ENCODE data around the gene KRTAP5-1.

The KRTAP5-1 gene

DNA sequence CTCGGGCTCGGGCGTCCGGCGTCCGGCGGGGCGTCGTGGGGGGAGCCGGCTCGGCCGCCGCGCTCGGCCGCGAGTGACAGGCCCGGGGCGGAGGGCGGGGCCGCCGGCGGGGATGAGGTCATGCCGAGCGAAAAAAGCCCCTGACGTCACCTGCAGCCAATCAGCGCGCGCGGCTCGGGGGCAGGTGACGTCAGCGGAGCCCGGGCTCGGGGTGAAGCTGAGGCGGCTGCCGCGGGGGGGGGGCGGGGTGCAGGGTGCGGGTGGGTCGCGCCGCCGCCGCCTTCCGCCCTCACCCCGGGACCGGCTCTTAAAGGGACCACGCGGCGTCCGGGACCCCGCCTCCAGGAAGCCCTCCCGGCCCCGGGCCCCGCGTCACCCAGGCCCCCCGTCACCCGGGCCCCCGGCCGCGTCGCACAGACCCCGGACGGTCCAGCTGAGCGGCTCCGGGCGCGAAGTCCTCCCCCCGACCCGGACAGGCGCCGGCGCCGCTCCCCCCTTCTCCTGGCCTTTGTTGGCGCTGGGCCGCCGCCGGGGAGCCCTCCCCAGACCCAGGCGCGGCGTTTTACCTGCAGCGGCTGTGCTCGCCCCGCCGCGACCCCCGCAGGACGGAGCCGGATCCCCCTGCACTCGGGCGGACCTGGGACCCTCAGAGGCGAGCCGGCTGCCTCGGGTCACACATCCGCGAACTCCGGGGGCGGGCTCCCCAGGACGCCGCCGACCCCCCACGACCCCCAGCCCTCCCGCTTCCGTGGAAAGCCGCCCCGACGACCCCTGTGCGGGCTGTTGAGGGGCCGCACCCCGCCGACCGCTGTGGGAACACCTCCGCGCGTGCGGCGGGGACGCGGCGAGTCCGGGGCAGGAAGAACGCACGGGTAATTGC is 12.6 kb downstream of the KRTAP5-1 start, which contains the start of gene DUSP8:
Gene DUSP8, minus strand, starts transcription at position 75 of the 880 bp plus-strand sequence. CDS start 6,445 bp downstream, outside the sequence.
- no peaks in the 10 kb centered on the region for H3K9me3 ChIP-seq (ENCODE audit: control insufficient read depth, insufficient read depth, low read length)
- no peaks in the 10 kb centered on the region for H3K36me3 ChIP-seq (ENCODE audit: control insufficient read depth, insufficient read depth, low read length)
- no peak for DNase-seq (ENCODE audit: low read depth, low spot score)
- H3K27me3 ChIP-seq (ENCODE audit: control insufficient read depth, insufficient read depth, low read length), result peaks cover 17% of the 10 kb centered on the region
- WGBS (ENCODE audit: insufficient coverage, insufficient read length), result no CpG with 5 or more reads among the region's 124 CpGs
- peaks cover 22% of the 10 kb centered on the region for H3K4me1 ChIP-seq (ENCODE audit: control insufficient read depth, insufficient read depth, low read length)
- peak within 1 kb of the TSS; percentile 49; the same call in 1 of the 2 replicates for H3K4me3 ChIP-seq (ENCODE audit: low read length)
- no peak within 1 kb of the TSS for H3K27ac ChIP-seq (ENCODE audit: low read length)

DNA sequence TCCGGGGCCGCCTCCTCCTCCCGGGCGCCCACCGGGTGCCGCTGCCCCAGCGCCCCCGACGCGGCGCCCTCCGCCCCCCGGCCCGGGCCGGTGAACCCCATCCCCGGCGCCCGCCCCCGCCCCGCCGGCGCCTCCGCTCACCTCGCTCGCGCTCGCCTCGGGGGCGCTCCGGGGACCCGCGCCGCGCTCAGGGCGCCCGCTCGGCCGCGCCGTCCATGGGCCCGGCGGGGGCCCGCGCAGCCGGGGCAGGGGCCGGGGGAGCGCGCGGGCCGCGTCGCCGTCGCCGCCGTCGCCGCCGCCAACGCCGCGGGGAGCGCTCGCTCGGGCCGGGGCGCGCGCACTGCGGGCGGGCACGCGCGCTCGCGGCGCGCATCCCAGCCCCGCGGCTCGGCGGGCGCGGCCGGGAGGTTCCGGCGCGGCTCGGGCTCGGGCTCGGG is 13.3 kb downstream of the KRTAP5-1 start:
- Histone ChIP-seq H3K27me3 (ENCODE audit: control insufficient read depth, insufficient read depth, low read length) (peaks cover 17% of the 10 kb centered on the region), H3K4me1 (ENCODE audit: control insufficient read depth, insufficient read depth, low read length) (peaks cover 22% of the 10 kb centered on the region), H3K27ac (ENCODE audit: low read length) (no peak overlapping the region), H3K9me3 (ENCODE audit: control insufficient read depth, insufficient read depth, low read length) (no peaks in the 10 kb centered on the region), H3K36me3 (ENCODE audit: control insufficient read depth, insufficient read depth, low read length) (no peaks in the 10 kb centered on the region), H3K4me3 (ENCODE audit: low read length) (peak overlapping the region; percentile 49; the same call in 1 of the 2 replicates)
- no CpG with 5 or more reads among the region's 91 CpGs for WGBS (ENCODE audit: insufficient coverage, insufficient read length)
- DNase-seq (ENCODE audit: low read depth, low spot score), result no peak

DNA sequence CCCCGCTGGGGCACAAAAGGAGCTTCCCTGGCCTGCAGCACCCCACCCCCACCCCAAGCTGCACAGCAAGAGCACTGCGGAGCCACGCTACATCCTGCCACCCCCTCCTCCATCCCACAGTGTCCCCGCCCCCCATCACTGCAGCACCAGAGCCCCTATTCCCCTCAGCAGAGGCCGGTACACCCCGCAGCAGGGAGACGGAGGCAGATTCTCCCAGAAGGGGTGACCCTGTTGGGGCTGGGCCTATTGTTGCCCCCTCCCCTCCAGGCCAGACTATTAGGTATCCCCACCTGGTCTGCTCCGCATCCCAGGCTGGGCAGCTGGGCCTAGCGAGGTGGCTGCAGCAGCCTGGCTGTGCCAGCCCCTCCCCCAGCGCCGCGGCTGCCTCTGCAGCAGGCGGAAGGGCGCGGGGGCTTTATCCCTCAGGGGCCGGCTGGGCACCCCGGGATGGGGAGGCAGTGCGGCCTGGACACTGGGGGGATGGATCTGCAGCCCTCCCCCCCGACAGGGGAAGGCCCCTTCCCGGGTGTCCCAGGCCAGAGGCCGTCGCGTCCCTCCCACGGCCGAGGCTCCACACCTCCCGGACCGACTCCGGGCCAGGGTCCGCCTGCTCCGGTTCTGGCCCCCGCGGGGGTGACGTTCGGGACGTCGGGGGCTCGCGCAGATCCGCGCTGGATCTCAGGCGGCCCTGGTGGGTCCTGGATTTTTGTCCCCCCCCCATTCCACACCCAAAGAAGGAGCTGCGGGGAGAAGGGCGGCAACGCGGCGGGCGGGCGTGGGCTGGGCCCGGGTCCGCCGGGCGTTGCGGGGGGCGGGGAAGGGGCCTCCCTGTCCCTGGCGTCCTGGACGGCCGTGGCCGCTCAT is 14.0 kb downstream of the KRTAP5-1 start:
- peak overlapping the region; percentile 49; the same call in 1 of the 2 replicates for H3K4me3 ChIP-seq (ENCODE audit: low read length)
- no CpG with 5 or more reads among the region's 58 CpGs for WGBS (ENCODE audit: insufficient coverage, insufficient read length)
- DNase-seq (ENCODE audit: low read depth, low spot score), result no peak

DNA sequence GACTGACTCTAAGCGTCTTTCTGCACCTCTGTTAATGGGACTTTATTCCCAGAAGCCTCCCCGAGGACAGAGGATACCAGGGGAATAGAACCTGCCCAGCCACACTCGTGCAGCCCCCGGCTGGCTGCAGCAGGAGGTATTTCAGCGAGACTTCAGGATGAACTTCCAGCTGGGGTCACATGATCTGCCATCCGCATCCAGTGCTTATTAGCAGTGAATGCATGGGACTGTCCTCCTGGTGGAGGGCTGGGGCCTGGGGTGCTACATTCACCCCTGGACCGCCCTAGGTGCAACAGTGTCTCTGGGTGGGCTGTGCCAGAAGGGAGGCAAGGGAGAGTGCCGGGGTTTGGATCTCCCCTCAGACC is 14.6 kb downstream of the KRTAP5-1 start:
- DNase-seq (ENCODE audit: low read depth, low spot score), result no peak
- no peak overlapping the region for H3K27ac ChIP-seq (ENCODE audit: low read length)
- peak overlapping the region; percentile 49; the same call in 1 of the 2 replicates for H3K4me3 ChIP-seq (ENCODE audit: low read length)
- peaks cover 22% of the 10 kb centered on the region for H3K4me1 ChIP-seq (ENCODE audit: control insufficient read depth, insufficient read depth, low read length)
- no peaks in the 10 kb centered on the region for H3K9me3 ChIP-seq (ENCODE audit: control insufficient read depth, insufficient read depth, low read length)
- no peaks in the 10 kb centered on the region for H3K36me3 ChIP-seq (ENCODE audit: control insufficient read depth, insufficient read depth, low read length)
- peaks cover 17% of the 10 kb centered on the region for H3K27me3 ChIP-seq (ENCODE audit: control insufficient read depth, insufficient read depth, low read length)
- WGBS (ENCODE audit: insufficient coverage, insufficient read length), result no CpG with 5 or more reads among the region's 8 CpGs

More for the DNA sequence above, 14.0 kb downstream of the KRTAP5-1 start:
- H3K27me3 ChIP-seq (ENCODE audit: control insufficient read depth, insufficient read depth, low read length), result peaks cover 17% of the 10 kb centered on the region
- H3K36me3 ChIP-seq (ENCODE audit: control insufficient read depth, insufficient read depth, low read length), result no peaks in the 10 kb centered on the region
- peaks cover 22% of the 10 kb centered on the region for H3K4me1 ChIP-seq (ENCODE audit: control insufficient read depth, insufficient read depth, low read length)
- H3K27ac ChIP-seq (ENCODE audit: low read length), result no peak overlapping the region
- H3K9me3 ChIP-seq (ENCODE audit: control insufficient read depth, insufficient read depth, low read length), result no peaks in the 10 kb centered on the region

DNA sequence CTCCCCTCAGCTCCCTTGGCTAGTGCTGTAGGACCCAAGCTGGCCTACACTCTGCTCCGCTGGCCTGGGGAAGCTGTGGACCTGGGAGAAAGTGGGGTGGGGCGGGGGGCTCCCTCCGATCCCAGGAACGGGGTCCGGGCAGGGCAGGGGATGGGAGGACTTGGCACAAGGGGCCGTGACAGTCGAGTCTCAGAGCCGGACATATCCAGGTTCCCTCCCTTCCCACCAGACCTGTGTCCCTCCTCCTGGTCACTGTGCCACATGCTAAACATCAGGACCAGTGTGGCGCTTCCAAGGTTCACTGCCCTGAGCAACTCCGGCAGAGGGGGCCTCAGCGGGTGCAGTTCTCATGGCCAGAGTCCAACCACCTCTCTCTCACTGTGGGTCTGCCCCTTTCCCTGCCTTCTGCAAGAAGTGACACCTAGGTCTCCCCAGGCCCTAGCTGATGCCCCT is 15.1 kb downstream of the KRTAP5-1 start:
- Histone ChIP-seq H3K27ac (ENCODE audit: low read length) (no peak overlapping the region), H3K27me3 (ENCODE audit: control insufficient read depth, insufficient read depth, low read length) (peaks cover 17% of the 10 kb centered on the region), H3K36me3 (ENCODE audit: control insufficient read depth, insufficient read depth, low read length) (no peaks in the 10 kb centered on the region), H3K4me3 (ENCODE audit: low read length) (no peak overlapping the region), H3K9me3 (ENCODE audit: control insufficient read depth, insufficient read depth, low read length) (no peaks in the 10 kb centered on the region), H3K4me1 (ENCODE audit: control insufficient read depth, insufficient read depth, low read length) (peaks cover 22% of the 10 kb centered on the region)
- WGBS (ENCODE audit: insufficient coverage, insufficient read length), result no CpG with 5 or more reads among the region's 11 CpGs
- DNase-seq (ENCODE audit: low read depth, low spot score), result no peak

DNA sequence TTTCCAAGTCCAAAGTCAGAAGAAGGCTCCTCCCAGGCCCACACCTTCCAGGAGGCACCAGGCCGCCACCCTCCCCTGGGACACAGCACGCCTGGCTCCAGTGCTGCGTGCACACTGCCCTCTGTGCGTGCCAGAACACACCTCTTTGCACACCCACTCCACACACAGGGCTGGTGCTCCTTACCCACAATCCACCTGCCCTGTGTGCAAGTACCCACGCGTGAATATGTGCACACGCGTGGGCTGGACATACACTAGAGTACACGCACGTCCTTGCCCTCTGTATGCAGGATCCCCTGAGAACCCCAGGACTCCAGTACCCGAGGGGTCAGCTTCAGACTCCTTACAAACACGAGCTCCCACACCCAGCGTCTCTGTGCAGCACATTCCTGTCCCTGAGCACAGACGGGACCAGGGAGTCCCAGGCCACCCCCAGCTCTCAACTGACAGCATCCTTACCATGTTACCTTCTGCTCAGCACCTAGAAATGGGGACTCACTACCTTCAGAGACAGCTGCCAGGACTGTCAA is 15.8 kb downstream of the KRTAP5-1 start:
- no peak overlapping the region for H3K4me3 ChIP-seq (ENCODE audit: low read length)
- peaks cover 15% of the 10 kb centered on the region for H3K27me3 ChIP-seq (ENCODE audit: control insufficient read depth, insufficient read depth, low read length)
- no CpG with 5 or more reads among the region's 14 CpGs for WGBS (ENCODE audit: insufficient coverage, insufficient read length)
- no peaks in the 10 kb centered on the region for H3K9me3 ChIP-seq (ENCODE audit: control insufficient read depth, insufficient read depth, low read length)
- peaks cover 23% of the 10 kb centered on the region for H3K4me1 ChIP-seq (ENCODE audit: control insufficient read depth, insufficient read depth, low read length)
- DNase-seq (ENCODE audit: low read depth, low spot score), result no peak
- no peaks in the 10 kb centered on the region for H3K36me3 ChIP-seq (ENCODE audit: control insufficient read depth, insufficient read depth, low read length)
- no peak overlapping the region for H3K27ac ChIP-seq (ENCODE audit: low read length)

DNA sequence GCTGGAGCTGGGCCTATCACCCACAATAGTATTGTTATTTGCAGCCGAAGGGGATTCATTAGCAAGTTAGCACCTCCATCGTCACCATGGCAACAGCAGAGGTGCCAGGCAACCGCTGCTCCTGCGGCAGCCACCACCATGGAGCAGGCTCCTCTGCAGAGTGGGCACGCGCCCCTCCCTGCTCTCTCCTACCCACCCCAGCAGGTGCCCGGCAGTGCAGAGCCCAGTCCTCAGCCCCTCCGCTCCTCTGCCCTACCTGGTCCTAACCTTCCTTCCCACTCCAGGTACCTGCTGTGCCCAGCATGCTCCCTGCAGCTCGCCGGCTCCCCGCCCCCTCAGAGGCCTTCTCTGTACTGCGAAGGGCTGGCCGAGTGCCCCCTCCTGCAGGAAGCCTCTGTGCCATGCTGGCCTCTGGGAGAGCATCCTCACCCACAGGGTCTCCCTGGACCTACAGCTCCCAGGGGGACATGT is 16.6 kb downstream of the KRTAP5-1 start:
- Histone ChIP-seq H3K9me3 (ENCODE audit: control insufficient read depth, insufficient read depth, low read length) (no peaks in the 10 kb centered on the region), H3K4me1 (ENCODE audit: control insufficient read depth, insufficient read depth, low read length) (peaks cover 22% of the 10 kb centered on the region), H3K27ac (ENCODE audit: low read length) (no peak overlapping the region), H3K27me3 (ENCODE audit: control insufficient read depth, insufficient read depth, low read length) (peaks cover 7% of the 10 kb centered on the region), H3K4me3 (ENCODE audit: low read length) (no peak overlapping the region), H3K36me3 (ENCODE audit: control insufficient read depth, insufficient read depth, low read length) (no peaks in the 10 kb centered on the region)
- no CpG with 5 or more reads among the region's 13 CpGs for WGBS (ENCODE audit: insufficient coverage, insufficient read length)
- DNase-seq (ENCODE audit: low read depth, low spot score), result no peak

DNA sequence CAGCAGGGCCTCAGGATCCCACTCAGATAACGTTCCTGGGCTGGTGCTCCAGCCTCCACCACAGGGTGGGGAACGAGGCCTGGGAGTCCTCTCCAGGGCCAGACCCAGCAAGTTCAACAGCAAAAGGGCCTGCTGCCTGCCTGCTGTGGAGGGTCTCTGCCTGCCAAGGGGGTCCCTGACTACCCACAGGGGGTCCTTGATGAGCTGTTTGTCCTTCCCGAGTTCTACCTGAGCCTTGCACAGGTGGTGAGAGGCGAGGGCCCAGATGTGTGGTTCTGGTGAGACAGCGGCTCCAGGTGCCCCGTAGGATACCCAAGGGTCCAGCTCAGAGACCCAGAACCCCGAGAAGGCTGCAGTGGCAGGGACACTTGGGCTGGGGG is 17.4 kb downstream of the KRTAP5-1 start:
- no peaks in the 10 kb centered on the region; the same call in 1 of the 2 replicates for H3K36me3 ChIP-seq (ENCODE audit: control insufficient read depth, insufficient read depth, low read length)
- H3K27ac ChIP-seq (ENCODE audit: low read length), result no peak overlapping the region
- H3K9me3 ChIP-seq (ENCODE audit: control insufficient read depth, insufficient read depth, low read length), result no peaks in the 10 kb centered on the region
- WGBS (ENCODE audit: insufficient coverage, insufficient read length), result no CpG with 5 or more reads among the region's 7 CpGs
- DNase-seq (ENCODE audit: low read depth, low spot score), result no peak
- H3K4me1 ChIP-seq (ENCODE audit: control insufficient read depth, insufficient read depth, low read length), result peaks cover 20% of the 10 kb centered on the region
- H3K27me3 ChIP-seq (ENCODE audit: control insufficient read depth, insufficient read depth, low read length), result no peaks in the 10 kb centered on the region; the same call in 1 of the 2 replicates
- H3K4me3 ChIP-seq (ENCODE audit: low read length), result no peak overlapping the region

DNA sequence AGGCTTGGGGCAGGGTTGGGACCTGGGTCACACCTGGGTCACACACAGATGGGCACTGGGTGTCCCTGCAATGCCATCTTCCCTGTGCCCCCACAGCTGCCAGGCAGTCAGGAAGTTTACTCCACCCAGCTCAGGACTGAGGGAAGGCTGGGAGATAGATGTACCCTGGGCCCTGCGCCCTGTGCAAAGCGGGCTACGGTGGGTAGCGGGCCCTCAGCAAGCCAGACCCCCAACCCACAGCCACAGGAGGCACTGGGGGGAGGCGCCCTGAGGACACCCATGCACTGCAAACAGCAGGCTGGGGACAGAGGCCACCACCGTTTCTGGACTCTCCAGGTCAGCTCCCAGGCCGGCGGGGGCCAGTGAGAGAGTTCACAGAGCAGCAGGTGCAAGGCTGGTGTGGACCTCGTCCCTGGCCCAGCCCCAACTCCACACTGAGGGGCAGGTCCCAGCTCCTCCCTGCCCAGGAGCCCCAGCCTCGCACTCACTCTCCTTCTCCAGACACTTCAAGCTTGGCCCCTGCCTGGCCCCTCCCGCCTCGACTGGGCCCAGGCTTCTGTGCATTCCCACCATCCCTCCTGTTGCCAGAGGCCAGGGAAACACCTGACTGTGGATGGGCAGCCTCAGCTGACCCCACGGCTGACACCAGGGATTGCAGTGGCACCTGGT is 17.9 kb downstream of the KRTAP5-1 start:
- no peak for DNase-seq (ENCODE audit: low read depth, low spot score)
- Histone ChIP-seq H3K4me1 (ENCODE audit: control insufficient read depth, insufficient read depth, low read length) (peaks cover 20% of the 10 kb centered on the region), H3K36me3 (ENCODE audit: control insufficient read depth, insufficient read depth, low read length) (no peaks in the 10 kb centered on the region; the same call in 1 of the 2 replicates), H3K4me3 (ENCODE audit: low read length) (no peak overlapping the region), H3K27me3 (ENCODE audit: control insufficient read depth, insufficient read depth, low read length) (no peaks in the 10 kb centered on the region), H3K27ac (ENCODE audit: low read length) (no peak overlapping the region), H3K9me3 (ENCODE audit: control insufficient read depth, insufficient read depth, low read length) (no peaks in the 10 kb centered on the region)
- no CpG with 5 or more reads among the region's 13 CpGs for WGBS (ENCODE audit: insufficient coverage, insufficient read length)

All from iPS DF 6.9 (cell line).